ENCODE results near the gene NSMF.
"Not testable (repeated sequence)": the region's sequence is repeated elsewhere in the genome, so short reads cannot be mapped to it uniquely, and the experiment has no call there.

Gene NSMF

DNA sequence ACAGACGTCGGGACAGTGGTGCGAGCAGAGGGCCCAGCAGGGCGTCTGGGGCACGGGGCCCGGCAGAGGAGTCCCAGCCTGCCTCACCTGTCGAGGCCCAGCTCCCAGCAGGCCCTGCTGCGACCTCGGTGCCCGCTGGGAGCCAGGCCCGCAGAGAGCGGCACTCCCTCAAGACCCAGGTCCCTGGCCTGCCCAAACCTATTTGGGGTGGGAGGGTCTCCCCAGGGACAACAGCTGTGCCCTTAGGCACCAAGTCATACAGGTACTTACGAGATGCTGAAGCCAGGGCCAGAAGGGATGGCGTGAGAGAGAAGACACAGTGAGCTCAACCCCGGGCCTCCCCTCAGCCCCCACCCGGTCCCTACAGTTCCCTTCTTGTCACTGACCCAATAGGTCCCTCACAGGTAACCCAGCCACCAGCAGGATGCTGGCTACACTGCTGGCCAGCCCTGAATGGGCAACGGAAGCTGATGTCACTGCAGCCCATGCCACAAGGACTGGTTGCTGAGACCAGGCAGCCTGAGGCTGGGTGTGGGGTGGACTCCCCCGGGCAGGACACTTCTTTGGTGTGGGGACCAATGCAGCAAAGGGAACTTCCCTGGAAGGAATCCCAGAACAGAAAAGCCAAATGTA lies 3.7 kb downstream of the NSMF start:
- no peaks in the 10 kb centered on the region for H3K27me3 ChIP-seq (ENCODE audit: insufficient read depth, low read length)
- H3K4me1 ChIP-seq (ENCODE audit: insufficient read depth, low read length), result peaks cover 14% of the 10 kb centered on the region

DNA sequence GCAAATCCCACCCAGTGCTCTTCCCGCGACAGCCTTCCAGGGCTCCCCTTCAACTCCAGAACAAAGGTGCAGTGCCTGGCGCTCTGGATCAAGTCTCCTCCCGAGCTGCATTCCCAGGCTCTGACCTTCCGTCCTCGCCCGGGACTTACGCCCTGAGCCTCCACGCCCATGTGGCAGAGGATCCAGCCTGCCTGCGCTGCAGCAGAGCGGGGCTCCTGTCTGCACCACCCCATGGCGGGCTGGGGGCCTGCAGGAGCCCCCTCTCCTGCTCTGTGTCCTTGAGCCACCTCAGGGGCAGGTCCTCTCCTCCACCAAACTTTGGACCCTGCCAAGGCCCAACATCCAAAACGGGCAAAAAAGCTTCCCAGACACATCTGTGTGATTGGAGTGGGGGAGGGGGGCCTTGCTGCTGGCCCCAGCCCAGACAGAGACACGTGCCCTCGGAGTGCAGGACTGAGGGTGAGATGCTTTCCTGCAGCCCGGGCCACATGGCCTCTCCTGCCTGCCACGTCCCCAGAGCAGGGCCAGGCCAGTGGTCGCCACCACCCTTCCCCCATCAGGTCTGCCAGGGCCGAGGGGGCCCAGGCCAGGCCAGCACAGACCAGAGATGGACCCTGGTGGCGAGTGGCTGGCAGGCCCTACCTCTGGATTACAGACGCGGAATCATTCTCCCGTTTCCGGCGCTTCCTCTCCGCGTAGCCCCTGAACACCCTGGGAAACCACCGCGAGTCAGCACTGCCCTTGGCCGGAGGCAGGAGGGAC lies 4.4 kb downstream of the NSMF start:
- no peak overlapping the region for H3K4me3 ChIP-seq (ENCODE audit: low read length)
- H3K36me3 ChIP-seq (ENCODE audit: insufficient read depth, low read length), result peaks cover 47% of the 10 kb centered on the region
- no peaks in the 10 kb centered on the region for H3K9me3 ChIP-seq (ENCODE audit: low read length)
- no peak overlapping the region for H2AFZ ChIP-seq (ENCODE audit: low read depth, low read length)
- H3K27me3 ChIP-seq (ENCODE audit: insufficient read depth, low read length), result no peaks in the 10 kb centered on the region
- H3K4me1 ChIP-seq (ENCODE audit: insufficient read depth, low read length), result peaks cover 13% of the 10 kb centered on the region

More for the DNA sequence above, 3.7 kb downstream of the NSMF start:
- Histone ChIP-seq H3K4me3 (ENCODE audit: low read length) (no peak overlapping the region), H2AFZ (ENCODE audit: low read depth, low read length) (no peak overlapping the region), H3K36me3 (ENCODE audit: insufficient read depth, low read length) (peaks cover 42% of the 10 kb centered on the region), H3K9me3 (ENCODE audit: low read length) (no peaks in the 10 kb centered on the region)

DNA sequence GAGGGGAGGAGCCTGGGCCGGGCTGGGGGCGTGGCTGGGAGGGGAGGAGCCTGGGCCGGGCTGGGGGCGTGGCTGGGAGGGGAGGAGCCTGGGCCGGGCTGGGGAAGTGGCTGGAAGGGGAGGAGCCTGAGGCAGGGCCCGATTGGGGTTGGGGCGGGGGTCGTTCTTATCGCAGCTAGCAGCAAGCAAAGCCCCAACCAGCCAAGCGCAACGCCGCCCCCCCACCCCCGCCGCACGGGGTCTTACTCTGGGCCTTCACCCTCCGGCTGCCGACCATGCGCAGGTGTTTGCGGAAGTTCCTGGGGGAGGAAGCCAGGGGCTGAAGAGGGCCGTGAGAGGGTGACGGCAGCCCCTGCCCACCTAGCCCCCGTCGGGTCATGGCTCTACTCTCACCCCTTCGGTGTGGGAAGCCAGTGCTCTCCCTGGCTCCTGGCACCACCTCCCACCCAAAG lies 5.0 kb downstream of the NSMF start:
- H3K4me3 ChIP-seq (ENCODE audit: low read length), result no peak overlapping the region
- no peak overlapping the region for H2AFZ ChIP-seq (ENCODE audit: low read depth, low read length)
- peaks cover 8% of the 10 kb centered on the region for H3K4me1 ChIP-seq (ENCODE audit: insufficient read depth, low read length)
- peaks cover 52% of the 10 kb centered on the region for H3K36me3 ChIP-seq (ENCODE audit: insufficient read depth, low read length)
- no peaks in the 10 kb centered on the region for H3K27me3 ChIP-seq (ENCODE audit: insufficient read depth, low read length)
- no peaks in the 10 kb centered on the region for H3K9me3 ChIP-seq (ENCODE audit: low read length)

GRCh38 chr9:137453643-137454081 lies 5.5 kb downstream of the NSMF start:
- Histone ChIP-seq H2AFZ (ENCODE audit: low read depth, low read length) (no peak overlapping the region), H3K36me3 (ENCODE audit: insufficient read depth, low read length) (peaks cover 56% of the 10 kb centered on the region), H3K4me1 (ENCODE audit: insufficient read depth, low read length) (peaks cover 8% of the 10 kb centered on the region), H3K4me3 (ENCODE audit: low read length) (no peak overlapping the region), H3K27me3 (ENCODE audit: insufficient read depth, low read length) (no peaks in the 10 kb centered on the region), H3K9me3 (ENCODE audit: low read length) (no peaks in the 10 kb centered on the region)

GRCh38 chr9:137452761-137453642 lies 6.1 kb downstream of the NSMF start:
- no peaks in the 10 kb centered on the region for H3K9me3 ChIP-seq (ENCODE audit: low read length)
- no peak overlapping the region for H3K4me3 ChIP-seq (ENCODE audit: low read length)
- no peaks in the 10 kb centered on the region for H3K27me3 ChIP-seq (ENCODE audit: insufficient read depth, low read length)
- H3K4me1 ChIP-seq (ENCODE audit: insufficient read depth, low read length), result peaks cover 4% of the 10 kb centered on the region
- H3K36me3 ChIP-seq (ENCODE audit: insufficient read depth, low read length), result peaks cover 56% of the 10 kb centered on the region
- H2AFZ ChIP-seq (ENCODE audit: low read depth, low read length), result no peak overlapping the region

GRCh38 chr9:137452006-137452760 lies 7.0 kb downstream of the NSMF start:
- H3K9me3 ChIP-seq (ENCODE audit: low read length), result no peaks in the 10 kb centered on the region
- no peaks in the 10 kb centered on the region for H3K4me1 ChIP-seq (ENCODE audit: insufficient read depth, low read length)
- no peaks in the 10 kb centered on the region for H3K27me3 ChIP-seq (ENCODE audit: insufficient read depth, low read length)
- H3K4me3 ChIP-seq (ENCODE audit: low read length), result no peak overlapping the region
- no peak overlapping the region for H2AFZ ChIP-seq (ENCODE audit: low read depth, low read length)
- peaks cover 52% of the 10 kb centered on the region for H3K36me3 ChIP-seq (ENCODE audit: insufficient read depth, low read length)

GRCh38 chr9:137451264-137452005 lies 7.7 kb downstream of the NSMF start:
- H3K36me3 ChIP-seq (ENCODE audit: insufficient read depth, low read length), result peaks cover 45% of the 10 kb centered on the region
- H3K27me3 ChIP-seq (ENCODE audit: insufficient read depth, low read length); H2AFZ ChIP-seq (ENCODE audit: low read depth, low read length); H3K9me3 ChIP-seq (ENCODE audit: low read length); H3K4me3 ChIP-seq (ENCODE audit: low read length); H3K4me1 ChIP-seq (ENCODE audit: insufficient read depth, low read length): not testable (repeated sequence)

GRCh38 chr9:137450539-137451222 lies 8.5 kb downstream of the NSMF start:
- H3K4me3 ChIP-seq (ENCODE audit: low read length); H3K27me3 ChIP-seq (ENCODE audit: insufficient read depth, low read length); H2AFZ ChIP-seq (ENCODE audit: low read depth, low read length); H3K4me1 ChIP-seq (ENCODE audit: insufficient read depth, low read length); H3K9me3 ChIP-seq (ENCODE audit: low read length): not testable (repeated sequence)
- peaks cover 38% of the 10 kb centered on the region for H3K36me3 ChIP-seq (ENCODE audit: insufficient read depth, low read length)

GRCh38 chr9:137449931-137450538 lies 9.1 kb downstream of the NSMF start:
- H3K36me3 ChIP-seq (ENCODE audit: insufficient read depth, low read length), result peaks cover 32% of the 10 kb centered on the region

DNA sequence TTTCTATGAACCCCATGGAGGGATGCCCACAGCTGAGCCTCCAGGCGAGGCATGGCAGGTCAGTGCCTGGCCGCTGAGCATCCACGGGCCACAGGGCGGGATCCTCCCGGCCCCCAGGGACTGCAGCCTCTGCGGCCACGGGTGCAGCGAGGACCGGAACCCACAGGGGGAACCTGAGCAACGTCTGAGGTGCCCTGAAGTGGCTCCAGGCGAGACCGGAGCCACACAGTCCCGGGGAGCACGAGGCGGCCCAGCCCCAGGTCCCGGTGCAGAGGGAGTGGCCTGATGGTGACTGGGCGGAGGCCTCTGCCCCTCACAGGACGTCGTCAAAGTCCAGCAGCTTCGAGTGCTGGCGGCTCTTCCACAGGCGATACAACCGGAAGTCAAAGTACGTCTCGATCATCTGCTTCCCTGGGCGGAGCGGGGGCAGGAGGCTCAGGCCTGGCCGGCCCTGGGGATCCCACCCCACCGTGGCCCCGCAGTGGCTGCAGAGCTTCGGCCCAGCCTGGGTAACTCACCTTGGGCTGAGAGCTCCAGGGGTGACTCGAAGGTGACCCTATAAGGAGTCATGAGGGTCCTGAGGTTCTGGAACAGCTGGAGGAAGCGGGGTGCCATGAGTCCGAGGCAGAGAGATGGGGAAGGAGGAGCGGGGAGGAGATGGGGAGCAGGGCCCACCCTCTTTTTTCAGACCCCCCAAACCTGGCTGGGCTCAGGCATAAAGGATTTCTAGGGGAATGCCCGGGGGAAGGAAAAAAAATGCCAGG lies 9.9 kb downstream of the NSMF start:
- no peaks in the 10 kb centered on the region for H3K27me3 ChIP-seq (ENCODE audit: insufficient read depth, low read length)
- no peak overlapping the region for H3K4me3 ChIP-seq (ENCODE audit: low read length)
- peaks cover 25% of the 10 kb centered on the region for H3K36me3 ChIP-seq (ENCODE audit: insufficient read depth, low read length)

More at GRCh38 chr9:137449931-137450538, 9.1 kb downstream of the NSMF start:
- H2AFZ ChIP-seq (ENCODE audit: low read depth, low read length), result no peak overlapping the region
- no peak overlapping the region for H3K4me3 ChIP-seq (ENCODE audit: low read length)
- no peaks in the 10 kb centered on the region for H3K27me3 ChIP-seq (ENCODE audit: insufficient read depth, low read length)
- no peaks in the 10 kb centered on the region for H3K9me3 ChIP-seq (ENCODE audit: low read length)
- peaks cover 2% of the 10 kb centered on the region for H3K4me1 ChIP-seq (ENCODE audit: insufficient read depth, low read length)

DNA sequence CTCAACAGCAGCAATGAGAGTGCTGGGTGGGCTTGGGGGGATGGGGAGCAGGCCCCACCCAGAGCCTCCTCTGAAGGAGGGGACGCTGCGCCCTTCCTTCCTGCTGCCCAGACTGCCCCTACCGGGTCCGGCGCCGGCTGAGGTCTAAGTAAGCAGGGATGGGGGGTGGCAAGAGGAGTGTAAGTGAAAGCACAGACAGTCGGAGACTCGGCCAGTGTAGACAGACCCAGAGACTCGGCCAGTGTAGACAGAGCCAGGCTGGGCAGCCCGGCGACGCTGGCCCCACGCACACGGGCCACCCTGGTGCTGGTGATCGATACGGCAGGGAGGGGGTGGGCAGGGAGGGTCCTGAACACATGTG lies 10.6 kb downstream of the NSMF start:
- no peak overlapping the region for H3K4me3 ChIP-seq (ENCODE audit: low read length)
- peaks cover 2% of the 10 kb centered on the region for H3K4me1 ChIP-seq (ENCODE audit: insufficient read depth, low read length)

More for the DNA sequence above, 9.9 kb downstream of the NSMF start:
- Histone ChIP-seq H3K4me1 (ENCODE audit: insufficient read depth, low read length) (peaks cover 2% of the 10 kb centered on the region), H3K9me3 (ENCODE audit: low read length) (no peaks in the 10 kb centered on the region), H2AFZ (ENCODE audit: low read depth, low read length) (no peak overlapping the region)

More for the DNA sequence above, 10.6 kb downstream of the NSMF start:
- H3K27me3 ChIP-seq (ENCODE audit: insufficient read depth, low read length), result no peaks in the 10 kb centered on the region
- no peaks in the 10 kb centered on the region for H3K9me3 ChIP-seq (ENCODE audit: low read length)
- H2AFZ ChIP-seq (ENCODE audit: low read depth, low read length), result no peak overlapping the region
- peaks cover 25% of the 10 kb centered on the region for H3K36me3 ChIP-seq (ENCODE audit: insufficient read depth, low read length)

All from neuron (in vitro differentiated cells).